Measurements from ENCODE around the gene ZSWIM5. TPM values are rescaled to one million over a fixed set of nuclear protein-coding genes. Genes with fewer than 3 reads are reported as not detected.

ZSWIM5 gene
- total RNA-seq, 3 donors from 2014 or later (not counting 1 experiment from before 2014, with no cell fraction given) = 1.1 to 2.3 (median 1.3) TPM

- Histone ChIP-seq H3K4me1 (ENCODE audit: control insufficient read depth, insufficient read depth, low read length) (no peaks in the 10 kb centered on the region), H3K27ac (ENCODE audit: low read length) (no peak overlapping the region), H3K4me3 (ENCODE audit: low read length) (no peak overlapping the region), H3K36me3 (ENCODE audit: control insufficient read depth, insufficient read depth, low read length) (peaks cover 35% of the 10 kb centered on the region), H3K9me3 (ENCODE audit: control insufficient read depth, insufficient read depth, low read length) (no peaks in the 10 kb centered on the region), H3K27me3 (ENCODE audit: control insufficient read depth, insufficient read depth, low read length) (no peaks in the 10 kb centered on the region)
- ATAC-seq (no peak), DNase-seq (no peak)
- Mint-ChIP-seq H3K27ac (peak overlapping the region in 1 of 2 donors; percentile 27), H3K36me3 (peaks cover 30% of the 10 kb centered on the region), H3K4me1 (peaks cover 0 to 13% of the 10 kb centered on the region in 2 donors), H3K27me3 (ENCODE audit: low read depth in 2 of 2) (no peaks in the 10 kb centered on the region), H3K4me3 (no peak overlapping the region), H3K9me3 (no peaks in the 10 kb centered on the region)
- intact Hi-C loops (cut with micrococcal nuclease) = no loop called here
- WGBS (ENCODE audit: insufficient coverage) = no CpG with 5 or more reads among the region's 2 CpGs
- TF ChIP-seq, protein P1, sequence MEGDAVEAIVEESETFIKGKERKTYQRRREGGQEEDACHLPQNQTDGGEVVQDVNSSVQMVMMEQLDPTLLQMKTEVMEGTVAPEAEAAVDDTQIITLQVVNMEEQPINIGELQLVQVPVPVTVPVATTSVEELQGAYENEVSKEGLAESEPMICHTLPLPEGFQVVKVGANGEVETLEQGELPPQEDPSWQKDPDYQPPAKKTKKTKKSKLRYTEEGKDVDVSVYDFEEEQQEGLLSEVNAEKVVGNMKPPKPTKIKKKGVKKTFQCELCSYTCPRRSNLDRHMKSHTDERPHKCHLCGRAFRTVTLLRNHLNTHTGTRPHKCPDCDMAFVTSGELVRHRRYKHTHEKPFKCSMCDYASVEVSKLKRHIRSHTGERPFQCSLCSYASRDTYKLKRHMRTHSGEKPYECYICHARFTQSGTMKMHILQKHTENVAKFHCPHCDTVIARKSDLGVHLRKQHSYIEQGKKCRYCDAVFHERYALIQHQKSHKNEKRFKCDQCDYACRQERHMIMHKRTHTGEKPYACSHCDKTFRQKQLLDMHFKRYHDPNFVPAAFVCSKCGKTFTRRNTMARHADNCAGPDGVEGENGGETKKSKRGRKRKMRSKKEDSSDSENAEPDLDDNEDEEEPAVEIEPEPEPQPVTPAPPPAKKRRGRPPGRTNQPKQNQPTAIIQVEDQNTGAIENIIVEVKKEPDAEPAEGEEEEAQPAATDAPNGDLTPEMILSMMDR (IDR thresholded peaks at IDR 0.05) = no peak
These were observed 230.2 kb downstream of the ZSWIM5 start for GRCh38 chr1:44976252-44976651.

DNA sequence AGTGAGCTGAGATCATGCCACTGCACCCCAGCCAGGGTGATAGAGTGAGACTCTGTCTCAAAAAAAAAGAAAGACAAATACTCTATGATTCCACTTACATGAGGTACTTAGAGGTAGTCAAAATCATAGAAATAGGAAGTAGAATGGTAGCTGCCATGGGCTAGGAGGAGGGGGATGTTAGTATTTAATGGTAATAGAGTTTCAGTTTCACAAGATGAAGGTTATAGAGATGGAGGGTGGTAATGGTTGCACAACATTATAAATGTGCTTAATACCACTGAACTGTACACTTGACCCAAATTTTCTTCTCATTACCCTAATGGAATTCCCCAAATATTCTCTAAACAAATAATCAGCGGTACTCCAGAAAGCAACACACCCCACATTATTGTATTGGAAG is 232.8 kb downstream of the ZSWIM5 start:
- Histone ChIP-seq H3K36me3 (ENCODE audit: control insufficient read depth, insufficient read depth, low read length) (peaks cover 30% of the 10 kb centered on the region), H3K4me1 (ENCODE audit: control insufficient read depth, insufficient read depth, low read length) (no peaks in the 10 kb centered on the region), H3K27ac (ENCODE audit: low read length) (no peak overlapping the region), H3K9me3 (ENCODE audit: control insufficient read depth, insufficient read depth, low read length) (no peaks in the 10 kb centered on the region), H3K4me3 (ENCODE audit: low read length) (no peak overlapping the region), H3K27me3 (ENCODE audit: control insufficient read depth, insufficient read depth, low read length) (no peaks in the 10 kb centered on the region)
- TF ChIP-seq, protein P1 (IDR thresholded peaks at IDR 0.05) = no peak
- Mint-ChIP-seq H3K27ac (no peak overlapping the region), H3K4me3 (no peak overlapping the region), H3K9me3 (no peaks in the 10 kb centered on the region), H3K4me1 (peaks cover 0 to 13% of the 10 kb centered on the region in 2 donors), H3K36me3 (peaks cover 16% of the 10 kb centered on the region), H3K27me3 (ENCODE audit: low read depth in 2 of 2) (no peaks in the 10 kb centered on the region)
- no CpG with 5 or more reads among the region's 1 CpG for WGBS (ENCODE audit: insufficient coverage)
- ATAC-seq (no peak), DNase-seq (no peak)
- intact Hi-C loops (cut with micrococcal nuclease) = no loop called here

GRCh38 chr1:44970317-44970716 is 236.1 kb downstream of the ZSWIM5 start:
- no peak for DNase-seq
- Histone ChIP-seq H3K36me3 (ENCODE audit: control insufficient read depth, insufficient read depth, low read length) (peaks cover 4% of the 10 kb centered on the region), H3K4me1 (ENCODE audit: control insufficient read depth, insufficient read depth, low read length) (no peaks in the 10 kb centered on the region), H3K27me3 (ENCODE audit: control insufficient read depth, insufficient read depth, low read length) (no peaks in the 10 kb centered on the region), H3K9me3 (ENCODE audit: control insufficient read depth, insufficient read depth, low read length) (no peaks in the 10 kb centered on the region), H3K27ac (ENCODE audit: low read length) (no peak overlapping the region), H3K4me3 (ENCODE audit: low read length) (no peak overlapping the region)
- Mint-ChIP-seq H3K4me1 (peaks cover 0 to 6% of the 10 kb centered on the region in 2 donors), H3K36me3 (no peaks in the 10 kb centered on the region), H3K4me3 (no peak overlapping the region), H3K27ac (no peak overlapping the region), H3K9me3 (no peaks in the 10 kb centered on the region), H3K27me3 (ENCODE audit: low read depth in 2 of 2) (no peaks in the 10 kb centered on the region)
- TF ChIP-seq, protein P1 (IDR thresholded peaks at IDR 0.05) = no peak
- 68% methylated on average over 3 of the region's 4 CpGs for WGBS (ENCODE audit: insufficient coverage)
- no peak for ATAC-seq
- intact Hi-C loops (cut with micrococcal nuclease) = no loop called here

Other genes with a start within 250 kb of the ZSWIM5 start
- gene EIF2B3, start 220.0 kb downstream of the ZSWIM5 start, total RNA-seq = 10 to 100 TPM; 12.4 to 19.1 (median 14.3) TPM
- 10 to 100 TPM; 56.6 to 67.4 (median 64.4) TPM for gene HECTD3, start 195.3 kb downstream of the ZSWIM5 start, total RNA-seq
- gene UROD, start 194.4 kb downstream of the ZSWIM5 start, total RNA-seq = 10 to 100 TPM; 54.5 to 65.4 (median 56.6) TPM
- under 1 TPM in 2 of 3 donors, not detected in 1; 0.38 to 0.45 TPM for gene HPDL, start 120.3 kb upstream of the ZSWIM5 start, total RNA-seq
- 10 to 100 TPM; 23.2 to 36.8 (median 28.2) TPM for gene TOE1, start 133.6 kb upstream of the ZSWIM5 start, total RNA-seq
- gene MUTYH, start 133.8 kb upstream of the ZSWIM5 start, total RNA-seq = 10 to 100 TPM; 44.0 to 55.6 (median 51.5) TPM